ENCODE measurements around the gene SRSF7. TPM values are rescaled to one million over a fixed set of nuclear protein-coding genes. Genes with fewer than 3 reads are reported as not detected.

The SRSF7 gene
- total and polyA plus RNA-seq, 2 donors from 2014 or later: 74.1 to 123 TPM

- intact Hi-C loops (cut with DNase I): loop anchor here (10.0 kb wide), 1 partner anchor 138 kb away; no protein-coding TSS in a partner anchor
- H3K27me3 ChIP-seq (ENCODE audit: control insufficient read depth, insufficient read depth, low read length): no peaks in the 10 kb centered on the region
- no peaks in the 10 kb centered on the region for H3K9me3 ChIP-seq (ENCODE audit: control insufficient read depth in 2 of 3, insufficient read depth in 1 of 3, low read length in 3 of 3)
- H3K4me1 ChIP-seq (ENCODE audit: control insufficient read depth in 2 of 3, insufficient read depth in 2 of 3, low read depth in 1 of 3, low read length in 3 of 3): peaks cover 0 to 11% (median 9%) of the 10 kb centered on the region in 3 donors
- FAIRE-seq (no peak), DNase-seq (no peak)
- no peak overlapping the region for H3K27ac ChIP-seq (ENCODE audit: low read depth in 2 of 2, low read length in 2 of 2)
- no peak overlapping the region for H3K4me3 ChIP-seq (ENCODE audit: low read length in 3 of 3)
- H3K36me3 ChIP-seq (ENCODE audit: control insufficient read depth in 2 of 3, insufficient read depth in 3 of 3, low read length in 3 of 3): no peaks in the 10 kb centered on the region
- H3K9ac ChIP-seq (ENCODE audit: low read length in 3 of 3): no peak overlapping the region
- TF ChIP-seq CTCF (IDR thresholded peaks at IDR 0.05; ENCODE audit: borderline replicate concordance, extremely low read depth, insufficient read depth): no peak
These were observed 28.7 kb downstream of the SRSF7 start for GRCh38 chr2:38722271-38723061.

- Histone ChIP-seq H3K27me3 (ENCODE audit: control insufficient read depth, insufficient read depth, low read length) (no peaks in the 10 kb centered on the region), H3K4me3 (ENCODE audit: low read length in 3 of 3) (peak overlapping the region in 1 of 3 donors; percentile 21), H3K36me3 (ENCODE audit: control insufficient read depth in 2 of 3, insufficient read depth in 3 of 3, low read length in 3 of 3) (peaks cover 0 to 10% (median 0%) of the 10 kb centered on the region in 3 donors), H3K9me3 (ENCODE audit: control insufficient read depth in 2 of 3, insufficient read depth in 1 of 3, low read length in 3 of 3) (no peaks in the 10 kb centered on the region), H3K4me1 (ENCODE audit: control insufficient read depth in 2 of 3, insufficient read depth in 2 of 3, low read depth in 1 of 3, low read length in 3 of 3) (peaks cover 0 to 11% (median 9%) of the 10 kb centered on the region in 3 donors), H3K9ac (ENCODE audit: low read length in 3 of 3) (no peak overlapping the region), H3K27ac (ENCODE audit: low read depth in 2 of 2, low read length in 2 of 2) (peak overlapping the region; percentile 20 to 72)
- no peak for FAIRE-seq
- peak in 3 of 5 donors; percentile 28 to 91 (median 72) for DNase-seq
- no peak for TF ChIP-seq CTCF (IDR thresholded peaks at IDR 0.05; ENCODE audit: borderline replicate concordance, extremely low read depth, insufficient read depth)
- intact Hi-C loops (cut with DNase I): loop anchor here (10.0 kb wide), 1 partner anchor 136 kb away; no protein-coding TSS in a partner anchor
These were observed 30.4 kb downstream of the SRSF7 start for GRCh38 chr2:38720613-38721241.

GRCh38 chr2:38719706-38720105 is 31.5 kb downstream of the SRSF7 start:
- FAIRE-seq: no peak
- Histone ChIP-seq H3K9ac (ENCODE audit: low read length in 3 of 3) (no peak overlapping the region), H3K27ac (ENCODE audit: low read depth in 2 of 2, low read length in 2 of 2) (no peak overlapping the region), H3K4me1 (ENCODE audit: control insufficient read depth in 2 of 3, insufficient read depth in 2 of 3, low read depth in 1 of 3, low read length in 3 of 3) (peaks cover 0 to 11% (median 9%) of the 10 kb centered on the region in 3 donors), H3K4me3 (ENCODE audit: low read length in 3 of 3) (no peak overlapping the region), H3K9me3 (ENCODE audit: control insufficient read depth in 2 of 3, insufficient read depth in 1 of 3, low read length in 3 of 3) (no peaks in the 10 kb centered on the region), H3K27me3 (ENCODE audit: control insufficient read depth, insufficient read depth, low read length) (no peaks in the 10 kb centered on the region), H3K36me3 (ENCODE audit: control insufficient read depth in 2 of 3, insufficient read depth in 3 of 3, low read length in 3 of 3) (peaks cover 0 to 15% (median 0%) of the 10 kb centered on the region in 3 donors)
- DNase-seq: peak in 1 of 5 donors; percentile 14
- TF ChIP-seq CTCF (IDR thresholded peaks at IDR 0.05; ENCODE audit: borderline replicate concordance, extremely low read depth, insufficient read depth): no peak
- intact Hi-C loops (cut with DNase I): loop anchor here (10.0 kb wide), 1 partner anchor 135 kb away; no protein-coding TSS in a partner anchor
